Measurements from ENCODE around the gene SLC39A9.

- TF ChIP-seq RXRA (IDR thresholded peaks at IDR 0.05): no peak
- TF ChIP-seq JUND (IDR thresholded peaks at IDR 0.05): no peak
- no peak for TF ChIP-seq CTCF (IDR thresholded peaks at IDR 0.05; ENCODE audit: low read depth, low read length, missing input control)
- no peak for TF ChIP-seq ZBTB33 (IDR thresholded peaks at IDR 0.05)
- no peak for TF ChIP-seq RAD21 (IDR thresholded peaks at IDR 0.05)
These were observed 60.6 kb downstream of the SLC39A9 start for GRCh38 chr14:69459122-69459521.

All from liver (tissue), 3 donors.